Measurements from ENCODE around the gene KCNIP1. TPM values are rescaled to one million over a fixed set of nuclear protein-coding genes. Genes with fewer than 3 reads are reported as not detected.
"Not testable (repeated sequence)": the region's sequence is repeated elsewhere in the genome, so short reads cannot be mapped to it uniquely, and the experiment has no call there.

The KCNIP1 gene
- total RNA-seq, 1 donor from 2014 or later: 14.5 TPM

DNA sequence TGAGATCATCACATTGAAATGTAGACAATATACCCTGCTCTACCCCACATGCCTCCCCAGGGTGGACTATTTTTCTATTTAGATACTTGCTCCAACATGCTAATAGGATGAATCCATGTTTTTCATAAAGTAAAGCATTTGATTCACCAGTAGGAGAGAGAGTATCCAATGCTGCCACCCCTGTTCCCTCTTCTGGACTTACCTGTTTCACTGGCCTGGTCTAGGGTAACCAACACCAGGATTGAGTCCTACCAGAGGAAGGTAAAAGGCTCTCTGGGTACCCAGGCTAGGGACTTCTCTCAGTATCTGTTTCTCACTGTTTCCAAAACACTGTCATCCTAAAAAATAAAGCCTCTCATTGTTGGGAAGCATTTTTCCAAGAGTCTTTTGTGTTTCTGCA is 249.5 kb downstream of the KCNIP1 start:
- no peak for DNase-seq

DNA sequence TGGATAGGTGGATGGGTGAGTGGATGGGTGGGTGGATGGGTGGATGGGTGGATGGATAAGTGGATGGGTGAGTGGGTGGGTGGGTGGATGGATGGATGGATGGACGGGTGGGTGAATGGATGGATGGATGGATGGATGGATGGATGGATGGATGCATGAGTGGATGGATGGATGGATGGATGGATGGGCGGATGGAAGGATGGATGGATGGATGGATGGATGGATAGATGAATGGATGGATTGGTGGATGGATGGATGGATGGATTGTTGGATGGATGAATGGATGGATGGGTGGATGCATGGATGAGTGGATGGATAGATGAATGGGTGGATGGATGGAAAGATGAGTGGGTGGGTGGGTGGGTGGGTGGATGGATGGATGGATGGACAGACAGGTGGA is 250.7 kb downstream of the KCNIP1 start:
- DNase-seq: not testable (repeated sequence)

DNA sequence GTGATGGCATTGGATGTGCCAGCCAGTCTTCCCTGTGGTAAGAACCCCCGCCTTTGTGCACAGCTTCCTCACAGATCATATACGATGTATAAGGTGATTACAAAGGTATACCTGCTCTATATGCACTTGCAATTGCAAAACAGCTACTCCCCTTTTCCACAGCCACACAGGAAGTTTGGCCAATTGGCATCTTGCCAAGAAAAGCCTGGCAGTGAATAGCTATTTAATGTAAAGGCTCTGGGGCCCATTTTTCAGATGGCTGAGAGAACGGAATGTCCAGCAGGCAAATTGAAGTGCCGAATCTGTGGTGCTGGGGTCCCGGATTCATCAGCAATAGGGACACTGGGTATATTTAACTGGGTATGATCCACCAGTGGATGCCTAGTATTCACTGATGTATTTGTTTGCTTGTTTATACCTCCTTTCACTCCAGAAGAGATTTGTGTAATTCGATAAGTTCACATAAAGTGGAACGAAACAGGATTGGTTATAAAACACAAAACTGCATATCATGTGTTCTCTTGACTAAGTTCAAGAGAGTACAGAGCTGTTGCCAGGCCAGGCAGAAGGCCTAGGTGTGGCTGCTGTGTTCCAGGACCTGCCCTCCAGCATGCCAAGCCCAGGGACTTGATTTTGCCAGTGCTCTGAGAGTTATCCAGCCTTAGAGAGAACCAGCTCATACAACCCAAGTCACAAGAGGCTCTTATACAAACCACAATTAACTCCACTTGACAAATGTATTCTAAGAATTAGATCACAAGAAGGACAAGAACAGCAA is 252.0 kb downstream of the KCNIP1 start:
- DNase-seq: no peak

DNA sequence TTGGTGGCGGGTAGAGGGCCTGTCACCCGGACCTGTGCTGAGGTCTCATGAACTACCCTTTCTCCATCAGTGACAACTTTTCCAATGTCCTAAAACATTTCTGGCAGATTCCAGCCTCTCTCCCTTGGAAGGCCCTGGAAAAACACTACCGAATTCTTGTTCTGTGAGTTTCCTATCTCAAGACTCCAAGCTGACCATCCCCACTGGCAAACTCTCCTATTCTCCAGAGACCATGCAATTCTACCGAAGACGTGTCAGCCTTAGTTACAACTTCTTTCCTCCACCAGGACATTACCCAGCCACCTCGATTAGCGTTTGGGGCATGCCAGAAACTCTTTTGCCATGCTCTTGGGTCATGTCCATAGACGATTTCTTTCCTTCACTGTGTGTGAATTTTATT is 252.9 kb downstream of the KCNIP1 start:
- DNase-seq: no peak

DNA sequence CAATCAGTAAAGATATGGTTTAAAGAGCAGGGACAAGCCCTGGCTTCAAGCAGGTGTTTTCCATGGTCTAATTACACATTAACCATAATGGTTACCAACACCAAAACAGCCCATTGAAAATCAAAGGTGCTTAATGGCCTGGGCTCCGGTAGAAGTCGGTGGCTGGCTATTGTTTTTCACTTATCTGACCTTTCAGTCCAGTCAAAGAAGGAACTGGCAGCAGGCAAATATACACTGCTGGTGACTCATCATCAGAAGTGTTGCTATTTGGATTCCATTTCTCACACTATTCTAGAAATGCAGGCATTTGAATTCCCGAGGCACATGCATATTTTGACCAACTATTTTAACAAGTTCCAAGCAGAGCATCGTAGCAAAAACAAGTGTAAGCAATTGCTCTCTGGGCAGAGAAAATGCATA is 253.4 kb downstream of the KCNIP1 start:
- no peak for DNase-seq

DNA sequence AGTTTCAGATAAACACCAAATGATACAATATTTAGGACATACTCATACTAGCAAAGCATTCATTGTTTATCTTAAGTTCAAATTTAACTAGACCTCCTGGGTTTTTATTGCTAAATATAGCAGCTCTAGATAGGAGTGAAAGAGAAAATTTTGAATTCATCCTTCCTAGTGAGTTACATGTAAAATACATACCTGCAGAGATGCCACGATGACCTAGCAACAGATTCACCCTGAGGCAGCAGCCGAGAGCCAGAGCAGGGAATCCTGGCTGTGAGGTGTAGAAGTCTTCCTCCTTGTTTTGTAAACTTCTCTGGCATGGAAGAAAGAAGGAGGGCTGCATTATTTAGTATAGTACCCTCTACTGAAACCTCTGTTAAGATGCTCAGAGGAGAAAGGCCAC is 253.8 kb downstream of the KCNIP1 start:
- no peak for DNase-seq

DNA sequence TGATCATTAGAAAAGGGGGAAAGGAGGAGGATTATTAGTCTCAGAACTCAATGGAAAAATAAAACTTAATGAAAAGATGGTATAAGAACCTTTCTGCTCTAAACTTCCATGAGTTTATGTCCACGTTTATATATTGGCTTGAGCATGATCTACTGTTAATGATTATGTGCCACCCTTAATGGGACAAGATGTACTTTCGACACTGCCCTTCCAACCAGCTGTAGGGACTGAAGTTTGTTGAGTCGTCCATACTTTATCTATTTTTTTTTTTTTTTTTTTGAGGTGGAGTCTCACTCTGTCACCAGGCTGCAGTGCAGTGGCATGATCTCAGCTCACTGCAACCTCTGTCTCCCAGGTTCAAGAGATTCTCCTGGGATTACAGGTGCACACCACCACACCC is 254.7 kb downstream of the KCNIP1 start:
- no peak for DNase-seq

DNA sequence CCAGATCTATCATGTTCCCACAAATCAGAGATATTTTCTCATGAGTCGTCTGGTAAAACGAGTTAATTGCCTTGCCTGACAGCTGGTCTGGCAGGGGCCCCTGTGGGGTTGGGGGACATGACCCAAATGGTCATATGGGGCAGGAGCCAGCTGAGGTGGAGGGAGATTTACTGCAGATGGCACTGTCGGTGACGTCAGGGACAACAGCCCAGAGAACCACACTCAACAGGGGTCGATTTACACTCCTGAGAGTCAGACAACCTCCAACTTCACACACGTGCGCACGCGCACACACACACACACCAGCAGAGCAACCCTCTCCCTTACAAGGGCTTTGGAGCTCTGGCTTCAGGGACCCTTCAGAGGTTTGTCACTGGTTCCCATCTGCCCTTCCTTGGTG is 256.3 kb downstream of the KCNIP1 start:
- no peak for DNase-seq

DNA sequence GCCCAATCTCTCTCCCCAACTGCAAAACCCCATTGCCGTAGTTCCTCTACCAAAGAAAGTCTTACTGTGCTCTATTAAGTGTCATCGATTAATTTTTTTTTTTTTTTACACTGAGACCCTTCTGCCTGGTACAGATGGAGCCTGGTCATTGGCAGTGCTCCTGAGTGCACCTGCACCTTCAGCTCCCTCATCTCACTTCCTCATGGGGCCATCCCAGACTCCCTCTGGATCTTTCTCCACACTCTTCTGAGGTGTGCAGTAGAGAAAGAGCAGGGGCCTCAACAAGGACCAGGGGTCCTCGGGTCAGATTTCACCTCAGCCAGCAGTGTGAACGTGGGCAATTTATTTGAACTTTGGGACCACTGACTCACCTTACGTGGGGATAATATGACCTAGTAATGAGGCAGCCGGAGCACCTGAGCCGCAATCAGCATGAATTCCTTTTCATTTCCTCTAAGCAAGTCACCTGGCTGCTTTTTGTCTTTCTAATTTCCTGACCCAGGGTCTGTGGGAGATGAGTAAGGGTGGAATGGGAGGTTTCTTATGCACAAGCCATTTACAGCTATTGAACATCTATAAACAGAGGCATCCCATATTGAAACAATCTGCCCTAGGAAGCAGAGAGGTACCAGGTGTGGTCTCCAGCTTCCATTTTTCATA is 257.4 kb downstream of the KCNIP1 start:
- DNase-seq: no peak

DNA sequence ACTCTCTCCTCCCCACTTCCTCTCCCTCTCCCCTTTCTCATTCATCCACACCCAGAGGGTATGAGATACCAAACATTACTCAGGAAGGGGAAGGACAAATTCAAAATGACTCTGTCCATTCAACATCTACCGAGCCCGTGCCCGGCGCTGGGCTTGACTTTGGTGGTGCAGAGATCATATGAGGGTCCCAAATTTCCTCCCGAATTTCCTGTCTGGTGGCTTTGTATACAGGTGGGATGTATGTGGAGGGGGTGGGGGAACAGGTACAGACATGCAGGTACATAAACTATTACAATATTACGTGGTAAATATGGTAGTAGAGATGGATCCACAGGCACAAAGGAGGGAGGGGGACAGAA is 257.9 kb downstream of the KCNIP1 start:
- DNase-seq: no peak

DNA sequence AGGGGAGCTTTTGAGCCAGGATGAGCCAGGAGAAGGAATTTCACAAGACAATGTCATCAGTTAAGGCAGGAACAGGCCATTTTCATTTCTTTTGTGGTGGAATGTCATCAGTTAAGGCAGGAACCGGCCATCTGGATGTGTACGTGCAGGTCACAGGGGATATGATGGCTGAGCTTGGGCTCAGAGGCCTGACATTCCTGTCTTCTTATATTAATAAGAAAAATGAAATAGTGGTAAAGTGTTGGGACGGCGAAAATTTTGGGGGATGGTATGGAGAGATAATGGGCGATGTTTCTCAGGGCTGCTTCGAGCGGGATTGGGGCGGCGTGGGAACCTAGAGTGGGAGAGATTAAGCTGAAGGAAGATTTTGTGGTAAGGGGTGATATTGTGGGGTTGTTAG is 258.5 kb downstream of the KCNIP1 start:
- DNase-seq: not testable (repeated sequence)

DNA sequence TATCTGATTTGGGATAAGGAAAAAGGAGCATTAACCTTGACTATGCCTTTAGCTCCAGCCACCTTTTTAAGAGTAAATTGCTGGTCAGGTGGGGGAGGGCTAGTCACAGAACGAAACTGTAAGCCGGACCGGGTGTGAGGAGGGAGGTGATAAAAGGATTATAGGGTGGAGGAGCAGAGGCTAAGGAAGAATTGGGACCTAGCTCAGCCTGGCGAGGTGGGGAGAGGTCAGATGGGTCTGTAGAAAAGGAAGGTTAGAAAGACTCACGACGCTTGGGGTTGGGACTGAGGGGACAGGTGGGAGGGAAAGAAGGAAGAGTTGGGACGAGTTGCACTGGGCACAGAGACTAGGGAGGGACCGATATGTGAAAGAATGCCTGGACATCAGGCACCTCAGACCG is 262.0 kb downstream of the KCNIP1 start:
- not testable (repeated sequence) for DNase-seq

DNA sequence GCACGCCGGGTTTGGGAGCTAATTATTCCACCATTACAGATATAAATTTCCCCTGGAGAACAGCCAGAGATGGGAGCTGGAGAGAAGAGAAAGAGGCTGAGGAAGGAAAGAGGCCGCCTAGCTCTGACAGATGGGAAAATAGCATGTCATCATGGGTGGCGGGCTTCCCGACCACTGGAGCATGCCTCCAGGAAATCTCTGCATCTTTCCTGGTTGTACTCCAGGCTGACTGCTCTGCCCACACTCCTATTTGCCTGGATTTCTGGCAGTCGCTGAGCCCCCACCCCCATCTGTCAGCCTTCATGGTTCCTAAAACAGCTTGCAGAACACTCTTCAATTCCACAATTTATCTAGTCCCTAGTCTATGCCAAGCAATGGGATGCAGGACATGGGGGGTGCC is 265.4 kb downstream of the KCNIP1 start:
- no peak for DNase-seq

DNA sequence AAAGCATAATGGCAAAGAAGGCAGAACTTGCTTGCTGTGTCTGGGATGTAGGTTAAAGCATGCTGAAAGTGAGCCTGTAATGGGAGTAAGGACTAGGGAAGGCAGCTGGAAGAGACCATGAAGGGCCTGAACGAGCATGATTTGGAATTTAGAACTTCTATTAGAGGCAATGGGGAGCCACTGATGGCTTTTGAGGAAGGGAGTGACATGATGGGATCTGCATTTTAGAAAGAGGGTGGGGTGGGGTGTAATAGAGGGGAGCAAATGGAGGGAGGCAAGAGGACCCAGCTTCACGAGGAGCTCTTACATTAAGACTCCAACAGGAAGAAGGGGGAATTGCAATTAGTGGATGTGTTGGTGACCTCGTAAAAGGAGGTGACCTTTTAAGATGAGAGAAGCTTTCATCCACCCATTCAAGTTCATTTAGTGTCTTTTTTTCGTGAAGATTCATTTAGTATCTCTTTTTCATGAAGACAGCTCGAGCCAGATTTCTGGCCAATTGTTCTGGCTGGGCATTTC is 266.1 kb downstream of the KCNIP1 start:
- DNase-seq: no peak

DNA sequence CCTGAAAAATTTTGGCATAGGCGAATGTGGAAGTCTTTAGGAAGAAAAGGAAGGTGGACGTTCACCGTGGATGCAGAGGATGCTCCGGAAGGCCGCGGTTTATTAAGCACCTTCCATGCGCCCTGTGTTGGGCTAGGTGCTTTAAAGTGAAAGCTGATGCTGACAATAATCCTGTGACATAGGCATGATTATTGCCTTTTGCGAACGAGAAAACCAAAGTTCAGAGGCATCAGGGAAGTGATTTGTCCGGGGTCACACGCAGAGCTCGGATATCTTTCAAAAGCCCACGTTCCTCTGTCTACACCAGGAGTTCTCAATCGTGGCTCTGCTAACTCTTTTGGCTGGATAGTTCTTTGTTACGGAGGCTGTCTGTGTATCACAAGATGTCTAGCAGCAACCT is 267.7 kb downstream of the KCNIP1 start:
- no peak for DNase-seq

DNA sequence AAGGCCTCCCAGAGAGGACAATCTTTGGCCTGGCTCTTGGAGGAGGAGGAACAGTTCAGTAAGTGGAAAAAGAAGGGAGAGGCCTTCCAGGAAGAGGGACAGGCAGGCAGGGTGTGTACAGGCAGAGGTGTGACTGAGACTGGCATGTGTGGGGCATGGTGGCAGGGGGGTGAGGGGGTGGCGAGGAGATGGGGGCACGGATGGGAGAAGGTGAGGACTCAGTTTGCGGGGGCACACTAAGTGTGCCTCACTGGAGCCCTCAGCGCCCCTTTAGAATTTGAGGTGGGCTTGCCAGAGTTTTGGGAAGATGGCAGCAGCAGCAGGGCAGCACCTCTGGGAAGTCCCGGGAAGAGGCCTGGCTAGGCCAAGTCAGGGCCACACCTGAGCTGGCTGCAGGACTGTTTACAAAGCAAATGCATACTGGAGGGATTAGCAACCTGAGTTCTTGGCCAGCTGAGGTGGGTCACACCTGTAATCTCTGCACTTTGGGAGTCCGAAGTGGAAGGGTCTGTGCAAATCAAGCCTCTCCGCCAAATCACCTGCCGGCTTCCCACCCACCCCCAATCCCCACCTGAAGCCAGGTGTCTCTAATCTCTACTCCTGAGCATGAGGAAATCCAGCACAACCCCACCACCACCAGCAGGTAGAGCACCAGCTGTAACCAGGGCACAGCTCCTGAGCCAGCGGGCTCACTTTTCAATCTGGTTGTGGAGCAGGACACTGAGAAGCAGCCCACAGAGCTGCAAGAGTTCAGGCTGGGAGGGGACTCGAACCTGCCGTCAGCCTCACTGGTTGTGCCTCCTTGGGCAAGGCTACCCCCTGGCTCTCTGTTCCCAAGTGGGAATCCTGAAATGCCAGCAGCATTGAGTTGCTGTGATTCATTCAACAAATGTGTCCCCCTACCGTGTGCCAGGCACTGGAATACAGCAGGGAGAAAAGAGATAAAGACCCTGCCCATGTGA is 269.5 kb downstream of the KCNIP1 start:
- no peak for DNase-seq

DNA sequence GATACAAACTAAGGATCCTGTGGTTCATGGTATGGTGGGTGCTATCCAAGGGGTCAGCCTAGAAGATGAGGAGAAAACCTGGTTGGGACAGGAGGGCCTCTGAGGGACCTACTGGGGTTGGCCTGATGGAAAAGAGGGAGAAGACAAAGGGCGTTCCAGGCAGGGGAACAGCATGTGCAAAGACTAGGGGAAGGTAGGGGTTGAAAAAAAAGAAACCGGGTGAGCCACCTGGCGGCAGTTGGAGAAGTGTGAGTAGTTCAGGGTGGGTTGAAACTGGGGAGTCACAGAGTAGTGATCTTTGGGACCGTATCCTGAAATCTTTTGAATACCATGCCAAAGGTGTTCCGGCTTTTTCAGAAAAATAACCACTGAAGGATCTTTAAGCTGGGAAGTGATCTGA is 271.0 kb downstream of the KCNIP1 start:
- no peak for DNase-seq

DNA sequence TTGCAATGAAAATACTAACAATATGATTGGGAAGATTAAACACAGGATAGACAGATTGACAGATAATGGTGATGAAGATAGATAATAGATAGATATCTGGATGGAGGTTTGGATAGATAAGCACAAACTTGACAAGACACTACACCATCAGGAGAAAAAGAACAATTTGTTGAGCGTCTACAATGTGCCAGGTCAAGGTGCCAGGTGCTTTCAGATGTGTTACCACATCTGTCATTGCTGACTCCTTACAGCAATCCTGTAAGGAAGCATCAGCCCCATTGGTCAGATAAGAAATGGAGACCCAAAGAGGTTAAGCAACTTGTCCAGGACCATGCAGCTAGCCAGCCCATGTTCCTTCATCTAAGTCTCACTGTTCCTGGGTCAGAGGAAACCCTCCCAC is 278.1 kb downstream of the KCNIP1 start:
- no peak for DNase-seq

DNA sequence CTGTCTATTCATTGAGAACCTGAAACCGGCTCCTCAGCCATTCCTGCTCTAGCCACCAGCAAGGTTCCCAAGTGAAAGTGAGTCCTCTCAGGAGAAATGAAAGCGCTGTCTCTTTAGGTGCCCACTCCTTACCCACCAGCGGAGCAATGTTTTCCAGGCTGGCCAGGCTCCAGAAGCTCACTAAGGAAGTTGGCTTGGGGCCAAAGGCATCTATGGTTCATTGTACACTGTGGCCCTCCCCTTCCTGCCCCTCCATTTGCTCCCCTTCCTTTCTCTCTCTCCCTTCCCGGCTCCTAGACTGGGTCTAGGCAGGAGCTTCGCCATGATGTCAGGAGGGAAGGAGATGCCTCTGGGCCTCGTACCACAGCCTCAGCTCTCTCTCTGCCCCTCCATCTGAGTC is 278.6 kb downstream of the KCNIP1 start:
- DNase-seq: no peak

DNA sequence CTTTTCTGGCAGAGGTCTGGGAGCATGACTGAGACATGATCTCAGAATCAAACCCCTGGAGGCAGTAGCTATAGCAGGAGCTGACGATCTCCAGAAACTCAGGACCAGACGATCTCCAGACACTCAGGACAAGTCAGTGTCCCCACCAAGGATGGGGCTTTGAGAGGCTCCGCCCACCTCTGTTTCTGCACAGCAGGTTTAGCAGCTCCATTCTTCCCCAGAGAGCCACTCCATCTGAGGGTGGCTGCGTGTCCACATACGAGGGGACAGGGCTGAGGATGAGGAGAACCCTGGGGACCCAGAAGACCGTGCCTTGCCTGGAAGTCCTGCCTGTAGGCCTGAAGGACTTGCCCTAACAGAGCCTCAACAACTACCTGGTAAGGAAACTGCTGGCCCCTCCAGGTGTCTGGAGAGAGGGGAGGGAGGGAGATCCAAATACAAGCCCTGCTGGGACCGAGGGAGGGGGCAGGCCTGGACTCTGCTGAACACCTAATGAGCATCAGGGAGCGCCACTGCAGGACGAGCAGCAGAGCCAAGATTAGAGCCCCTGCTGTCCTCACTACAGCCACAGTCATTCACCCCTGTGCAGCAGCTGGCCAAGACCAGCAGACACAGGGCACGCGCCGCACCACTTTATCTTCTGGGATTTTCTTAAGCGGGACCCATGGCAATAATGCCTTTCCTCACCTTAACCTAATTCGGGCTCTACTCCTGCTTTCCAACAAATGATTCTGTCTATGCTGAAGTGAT is 279.9 kb downstream of the KCNIP1 start, which contains the start of gene GABRP:
Gene GABRP, plus strand, starts transcription at position 228 of the 750 bp plus-strand sequence. CDS start 4,891 bp downstream, outside the sequence.
- no peak for DNase-seq

DNA sequence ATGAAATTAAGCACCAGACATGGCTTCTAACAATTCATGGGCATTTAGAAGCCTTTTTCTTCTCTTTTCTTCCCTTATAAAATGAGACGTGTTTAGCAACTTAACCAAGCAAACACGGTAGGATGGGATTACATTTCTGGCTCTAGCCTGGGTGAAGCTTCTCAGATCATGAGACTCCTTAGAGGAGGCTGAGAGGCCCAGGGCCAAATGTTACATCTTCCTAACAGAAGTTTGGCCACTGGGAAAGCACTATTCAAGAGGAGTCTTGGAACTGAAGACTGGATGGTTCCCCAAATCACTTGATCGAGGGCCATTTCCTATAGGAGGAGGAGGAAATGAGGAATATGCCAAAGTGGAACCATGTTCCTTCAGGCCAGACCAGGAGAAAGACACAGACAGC is 281.6 kb downstream of the KCNIP1 start:
- DNase-seq: no peak

Measured in occipital lobe (tissue), 2 donors.